ENCODE results near the gene RYR1. TPM values are rescaled to one million over a fixed set of nuclear protein-coding genes. Genes with fewer than 3 reads are reported as not detected.
"Not testable (repeated sequence)": the region's sequence is repeated elsewhere in the genome, so short reads cannot be mapped to it uniquely, and the experiment has no call there.

Gene RYR1
- total RNA-seq, 1 experiment from 2014 or later = not detected

DNA sequence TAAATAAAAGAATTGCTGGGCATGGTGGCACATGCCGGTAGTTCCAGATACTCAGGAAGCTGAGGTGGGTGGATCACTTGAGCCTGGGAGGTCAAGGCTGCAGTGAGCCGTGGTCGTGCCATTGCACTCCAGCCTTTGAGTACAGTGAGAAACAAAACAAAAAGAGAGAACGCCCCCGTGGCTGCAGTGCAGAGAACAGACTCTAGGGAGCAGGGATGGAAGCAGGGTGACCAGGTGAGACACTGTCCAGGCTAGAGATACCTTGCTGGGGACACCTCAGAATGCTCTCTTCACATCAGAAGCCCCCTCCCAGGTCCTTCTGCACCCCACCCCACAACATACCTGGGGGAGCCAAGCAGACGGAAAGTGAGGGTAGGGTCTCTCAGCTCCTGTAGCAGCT lies 159.4 kb downstream of the RYR1 start:
- no peaks in the 10 kb centered on the region for H3K9me3 ChIP-seq (replicated peaks)
- DNase-seq (ENCODE audit: low read depth in 1 of 2, low spot score in 2 of 2) = no peak
- 0 out of 2 replicates have a peak, but pooled peaks cover 4% of the 10 kb centered on the region for H3K27me3 ChIP-seq (replicated peaks)
- H3K4me1 ChIP-seq (replicated peaks) = no peaks in the 10 kb centered on the region; the same call in 1 of the 2 replicates
- no peak overlapping the region for H3K27ac ChIP-seq
- no peaks in the 10 kb centered on the region for H3K36me3 ChIP-seq
- H3K4me3 ChIP-seq = no peak overlapping the region

DNA sequence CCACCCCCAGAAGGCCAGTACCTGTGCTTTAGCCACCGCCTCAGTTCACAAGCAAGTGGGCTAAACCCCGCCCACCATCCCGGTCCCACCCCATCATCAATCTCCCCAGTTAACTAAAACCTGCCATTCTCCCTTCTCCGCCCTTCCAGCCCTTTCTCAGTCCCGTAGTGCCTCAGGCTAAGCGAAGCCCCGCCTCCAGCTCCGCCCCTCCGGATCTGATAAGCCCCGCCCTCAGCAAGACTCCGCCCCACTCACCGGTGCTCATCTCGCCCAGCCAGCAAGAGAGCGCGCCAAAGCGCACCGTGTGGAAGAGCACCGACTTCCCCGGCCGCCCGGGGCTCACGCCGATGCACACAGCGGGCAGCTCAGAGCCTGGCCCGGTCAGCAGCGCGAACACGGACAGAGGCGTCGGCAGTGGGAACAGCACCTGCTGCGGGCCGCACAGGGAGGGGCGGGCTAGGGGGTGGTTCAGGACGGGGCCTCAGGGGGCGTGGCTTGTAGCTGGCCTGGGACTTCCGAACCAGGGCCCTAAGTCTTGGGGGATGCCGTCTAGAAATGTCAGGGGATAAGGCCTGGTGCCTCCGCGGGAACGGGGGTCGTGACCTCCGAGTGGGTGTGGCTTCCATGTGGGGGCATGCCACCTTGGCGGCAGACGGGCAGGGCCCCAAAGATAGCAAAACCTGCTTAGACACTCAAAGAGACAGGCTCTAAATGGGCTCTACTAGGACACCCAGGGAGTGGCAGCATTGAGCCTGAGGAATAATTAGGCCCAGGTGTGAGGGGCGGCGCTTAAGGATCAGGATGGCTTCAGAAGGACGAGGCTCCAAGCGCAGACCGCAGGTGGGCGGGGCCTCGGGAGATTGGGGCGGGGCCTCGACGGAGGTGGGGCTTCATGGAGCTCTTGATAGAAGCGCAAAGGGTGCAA lies 162.8 kb downstream of the RYR1 start:
- no peak for DNase-seq (ENCODE audit: low read depth in 1 of 2, low spot score in 2 of 2)
- no peaks in the 10 kb centered on the region; the same call in 1 of the 2 replicates for H3K4me1 ChIP-seq (replicated peaks)
- no peaks in the 10 kb centered on the region for H3K9me3 ChIP-seq (replicated peaks)
- H3K27ac ChIP-seq = no peak overlapping the region
- no peaks in the 10 kb centered on the region for H3K27me3 ChIP-seq (replicated peaks)
- H3K4me3 ChIP-seq = no peak overlapping the region
- no peaks in the 10 kb centered on the region for H3K36me3 ChIP-seq

DNA sequence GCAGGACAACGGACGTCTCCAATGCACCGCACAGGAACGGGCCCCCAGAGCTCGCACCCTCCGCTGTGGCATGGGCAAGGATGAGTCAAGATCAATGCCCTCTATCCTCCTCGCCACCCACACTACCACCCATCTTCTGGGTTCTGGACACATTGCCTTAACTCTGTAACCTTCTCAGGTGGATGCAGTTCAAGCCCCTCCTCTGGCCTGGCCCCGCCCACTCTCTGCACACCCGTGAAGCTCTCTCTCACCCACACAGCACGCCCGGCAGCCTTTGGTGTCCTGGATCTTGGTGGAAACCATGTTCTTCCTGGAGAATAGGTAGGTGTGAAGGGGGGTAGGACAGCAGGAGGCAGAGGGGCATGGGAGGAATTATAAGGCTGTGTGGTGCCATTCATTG lies 163.6 kb downstream of the RYR1 start:
- Histone ChIP-seq H3K4me1 (replicated peaks) (no peaks in the 10 kb centered on the region; the same call in 1 of the 2 replicates), H3K27me3 (replicated peaks) (no peaks in the 10 kb centered on the region), H3K4me3 (no peak overlapping the region), H3K27ac (no peak overlapping the region), H3K36me3 (no peaks in the 10 kb centered on the region), H3K9me3 (replicated peaks) (no peaks in the 10 kb centered on the region)
- DNase-seq (ENCODE audit: low read depth in 1 of 2, low spot score in 2 of 2) = no peak

DNA sequence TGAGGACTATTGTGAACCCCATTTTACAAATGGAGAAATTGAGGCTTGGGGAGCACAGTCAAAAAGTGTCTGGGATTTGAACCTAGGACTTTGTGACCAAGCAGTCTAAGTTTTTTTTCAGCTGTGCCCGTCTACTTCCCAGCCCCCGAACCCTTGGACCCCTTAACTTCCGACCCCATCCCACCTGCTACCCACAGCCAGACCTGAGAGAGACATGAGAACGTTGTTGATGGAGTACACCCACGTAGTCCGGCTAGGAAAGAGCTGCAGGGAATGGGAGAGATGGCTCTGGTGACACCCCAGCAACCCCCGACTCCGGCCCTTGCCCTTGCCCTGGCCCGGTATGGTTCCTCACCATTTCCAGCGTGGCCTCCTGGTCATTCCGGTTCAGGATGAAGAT lies 166.2 kb downstream of the RYR1 start:
- Histone ChIP-seq H3K4me1 (replicated peaks) (no peaks in the 10 kb centered on the region; the same call in 1 of the 2 replicates), H3K27ac (no peak overlapping the region), H3K9me3 (replicated peaks) (no peaks in the 10 kb centered on the region), H3K4me3 (no peak overlapping the region), H3K27me3 (replicated peaks) (no peaks in the 10 kb centered on the region), H3K36me3 (no peaks in the 10 kb centered on the region)
- DNase-seq (ENCODE audit: low read depth in 1 of 2, low spot score in 2 of 2) = no peak

DNA sequence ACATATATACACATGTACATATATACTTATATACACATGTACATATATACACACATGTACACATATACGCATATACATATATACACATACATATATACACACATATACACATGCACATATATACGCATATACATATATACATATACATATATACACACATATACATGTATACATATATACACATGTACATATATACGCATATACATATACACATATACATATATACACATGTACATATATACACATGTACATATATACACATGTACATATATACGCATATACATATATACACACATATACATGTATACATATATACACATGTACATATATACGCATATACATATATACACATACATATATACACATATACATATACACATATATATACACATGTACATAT lies 169.4 kb downstream of the RYR1 start:
- not testable (repeated sequence) for H3K36me3 ChIP-seq; H3K4me3 ChIP-seq; DNase-seq (ENCODE audit: low read depth in 1 of 2, low spot score in 2 of 2)

DNA sequence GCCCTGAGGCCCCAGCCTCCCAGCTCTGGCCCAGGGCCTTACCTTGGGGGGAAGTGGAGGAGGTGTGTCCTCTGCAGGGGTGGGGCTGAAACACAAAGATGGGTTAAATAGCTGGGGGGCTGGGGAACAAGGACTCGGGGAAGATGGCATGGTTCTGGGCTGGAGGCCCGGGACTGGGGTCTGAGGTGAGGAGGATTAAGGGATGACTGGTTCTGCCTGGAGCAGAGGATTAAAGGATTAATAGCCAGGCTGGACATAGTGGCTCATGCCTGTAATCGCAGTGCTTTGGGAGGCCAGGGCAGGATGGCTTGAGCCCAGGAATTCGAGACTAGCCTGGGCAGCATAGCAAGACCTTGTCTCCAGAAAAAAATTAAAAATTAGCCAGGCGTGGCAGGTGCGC lies 172.6 kb downstream of the RYR1 start:
- no peaks in the 10 kb centered on the region for H3K4me1 ChIP-seq (replicated peaks)
- no peak overlapping the region for H3K4me3 ChIP-seq
- H3K27me3 ChIP-seq (replicated peaks) = no peaks in the 10 kb centered on the region
- H3K27ac ChIP-seq = no peak overlapping the region
- no peak for DNase-seq (ENCODE audit: low read depth in 1 of 2, low spot score in 2 of 2)
- H3K9me3 ChIP-seq (replicated peaks) = no peaks in the 10 kb centered on the region
- H3K36me3 ChIP-seq = no peaks in the 10 kb centered on the region

More for the DNA sequence above, 169.4 kb downstream of the RYR1 start:
- H3K9me3 ChIP-seq (replicated peaks); H3K27me3 ChIP-seq (replicated peaks); H3K4me1 ChIP-seq (replicated peaks); H3K27ac ChIP-seq: not testable (repeated sequence)

DNA sequence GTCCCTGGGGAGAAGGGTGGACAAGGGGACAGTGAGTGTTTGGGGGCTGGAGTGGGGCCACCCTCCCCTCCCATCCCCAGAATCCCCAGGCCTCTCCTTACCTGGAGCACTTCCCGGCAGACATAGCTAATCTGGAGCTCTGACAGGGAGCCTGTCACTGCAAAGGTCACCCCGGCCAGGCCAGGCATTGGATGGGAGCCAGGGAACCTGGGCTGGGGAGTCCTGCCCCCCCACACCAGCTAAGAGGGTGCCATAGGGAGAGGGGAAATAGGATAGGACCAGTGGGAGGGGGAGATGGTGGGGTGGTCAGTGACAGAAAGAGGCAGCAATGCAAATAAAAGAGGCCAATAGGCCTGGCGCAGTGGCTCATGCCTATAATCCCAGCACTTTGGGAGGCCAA lies 180.8 kb downstream of the RYR1 start:
- Histone ChIP-seq H3K27ac (no peak overlapping the region), H3K4me3 (no peak overlapping the region), H3K36me3 (peaks cover 3% of the 10 kb centered on the region; the same call in 1 of the 2 replicates), H3K9me3 (replicated peaks) (no peaks in the 10 kb centered on the region), H3K27me3 (replicated peaks) (no peaks in the 10 kb centered on the region), H3K4me1 (replicated peaks) (peaks cover 7% of the 10 kb centered on the region)
- DNase-seq (ENCODE audit: low read depth in 1 of 2, low spot score in 2 of 2) = no peak

DNA sequence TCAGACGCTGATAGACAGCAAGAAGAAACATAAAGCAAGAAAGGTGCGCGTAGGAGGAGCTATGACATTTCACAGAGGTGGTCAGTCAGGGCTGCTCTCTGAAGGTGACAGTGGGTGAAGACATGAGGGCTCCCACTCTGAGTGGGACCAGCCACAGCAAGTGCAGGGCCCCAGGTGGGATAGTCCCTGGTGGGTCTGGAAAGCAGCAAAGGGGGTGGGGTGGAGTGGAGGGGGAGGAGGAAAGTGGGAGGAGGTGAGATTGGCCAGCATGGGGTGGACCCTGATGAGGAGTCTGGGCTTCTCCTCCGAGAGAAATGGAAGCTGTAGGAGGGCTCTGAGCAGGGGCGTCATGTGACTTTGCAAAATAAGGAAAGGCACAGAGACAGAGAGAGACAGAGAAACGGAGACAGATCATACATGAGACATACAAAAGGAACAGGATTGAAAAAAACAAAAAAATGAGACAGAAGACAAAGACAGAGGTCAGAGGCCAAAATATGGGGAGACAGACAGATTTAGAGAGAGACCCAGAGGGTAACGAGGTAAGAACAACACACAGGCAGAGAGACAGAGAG lies 181.6 kb downstream of the RYR1 start:
- DNase-seq (ENCODE audit: low read depth in 1 of 2, low spot score in 2 of 2) = no peak
- H3K4me1 ChIP-seq (replicated peaks) = peaks cover 12% of the 10 kb centered on the region
- H3K36me3 ChIP-seq = peaks cover 3% of the 10 kb centered on the region; the same call in 1 of the 2 replicates
- no peaks in the 10 kb centered on the region for H3K9me3 ChIP-seq (replicated peaks)
- H3K27me3 ChIP-seq (replicated peaks) = no peaks in the 10 kb centered on the region
- H3K27ac ChIP-seq = no peak overlapping the region
- H3K4me3 ChIP-seq = no peak overlapping the region

DNA sequence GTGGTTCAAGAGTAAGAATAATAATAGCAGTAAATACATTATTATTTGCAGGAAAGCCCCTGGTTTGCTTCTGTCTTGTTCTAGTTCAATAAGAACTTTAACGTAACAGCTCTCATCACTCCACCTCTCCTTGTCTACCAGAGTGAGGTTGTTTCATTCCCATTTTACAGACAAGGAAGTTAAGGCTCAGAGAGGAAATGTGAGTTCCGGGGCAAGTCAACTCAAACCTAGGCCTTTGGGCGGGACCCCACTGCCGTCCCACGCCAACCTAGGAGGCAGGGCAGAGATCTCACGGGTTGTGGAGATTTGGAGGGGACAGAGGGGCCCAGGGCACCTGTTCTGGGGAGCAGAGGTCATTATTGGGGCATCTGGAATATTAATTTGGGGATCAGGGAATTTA lies 182.8 kb downstream of the RYR1 start:
- no peaks in the 10 kb centered on the region for H3K27me3 ChIP-seq (replicated peaks)
- H3K9me3 ChIP-seq (replicated peaks) = no peaks in the 10 kb centered on the region
- H3K27ac ChIP-seq = no peak overlapping the region
- H3K36me3 ChIP-seq = peaks cover 14% of the 10 kb centered on the region
- H3K4me3 ChIP-seq = no peak overlapping the region
- no peak for DNase-seq (ENCODE audit: low read depth in 1 of 2, low spot score in 2 of 2)
- peaks cover 14% of the 10 kb centered on the region for H3K4me1 ChIP-seq (replicated peaks)

DNA sequence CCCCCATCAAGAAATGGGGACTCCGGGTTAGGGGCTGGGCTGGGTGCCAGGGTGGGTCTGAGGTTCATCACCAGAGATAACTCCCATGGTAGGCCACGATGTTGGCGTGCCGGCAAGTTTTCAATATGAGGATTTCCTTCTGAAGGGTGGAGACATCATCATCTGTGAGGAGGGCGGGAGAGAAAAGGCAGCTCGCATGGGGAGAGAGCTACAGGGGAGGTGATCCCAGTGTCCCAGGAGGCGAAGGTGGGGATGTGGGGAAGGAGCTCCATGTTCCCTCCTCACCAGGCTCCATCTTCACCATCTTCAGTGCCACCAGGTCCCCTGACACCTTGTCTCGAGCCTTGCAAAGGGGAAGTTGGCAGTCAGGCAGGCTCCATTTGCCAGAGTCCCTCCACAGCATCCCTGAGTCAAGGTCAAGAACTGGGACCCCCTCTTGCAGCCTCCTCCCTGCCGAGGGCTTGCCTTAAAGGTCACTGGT lies 183.8 kb downstream of the RYR1 start:
- Histone ChIP-seq H3K27me3 (replicated peaks) (no peaks in the 10 kb centered on the region), H3K9me3 (replicated peaks) (no peaks in the 10 kb centered on the region), H3K27ac (no peak overlapping the region), H3K36me3 (peaks cover 24% of the 10 kb centered on the region), H3K4me1 (replicated peaks) (peaks cover 14% of the 10 kb centered on the region), H3K4me3 (no peak overlapping the region)
- DNase-seq (ENCODE audit: low read depth in 1 of 2, low spot score in 2 of 2) = no peak

DNA sequence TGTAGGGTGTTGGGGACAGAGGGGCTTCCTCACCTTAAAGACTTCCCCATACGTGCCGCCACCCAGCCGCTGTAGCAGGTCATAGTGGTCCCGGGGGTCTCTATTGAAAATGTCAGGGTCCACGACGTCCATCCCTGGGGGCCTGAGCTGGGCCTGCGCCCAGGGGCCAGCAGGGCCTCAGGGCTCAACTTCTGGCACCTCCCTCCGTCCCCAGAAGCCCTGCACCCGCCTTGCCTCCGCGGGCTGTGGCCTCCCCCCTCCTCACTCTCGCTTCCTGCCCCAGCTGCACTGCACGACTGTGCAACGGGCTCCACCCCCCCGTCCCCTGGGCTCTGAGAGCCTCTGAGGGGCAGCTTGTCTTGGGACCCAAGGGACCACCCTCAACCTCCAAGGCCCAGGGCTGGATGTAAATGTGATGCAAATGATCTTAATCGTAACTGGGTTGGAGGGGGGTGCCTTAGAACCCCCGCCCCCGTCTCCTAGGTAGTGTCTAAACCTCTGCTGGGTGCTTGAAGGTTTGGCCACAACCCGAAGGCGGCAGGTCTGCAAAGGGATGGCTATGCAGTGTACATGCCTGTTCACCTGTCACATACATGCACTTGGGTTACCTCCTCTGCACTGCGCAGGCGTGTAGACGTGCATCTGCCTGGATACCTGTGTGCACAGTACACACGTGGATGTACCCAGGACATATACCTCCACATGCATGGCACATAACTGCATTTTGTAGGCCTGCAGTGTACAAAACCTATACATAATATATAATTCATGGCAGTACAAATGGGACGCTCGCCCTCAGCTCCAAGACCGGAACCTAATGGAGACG lies 184.5 kb downstream of the RYR1 start, which contains the start of gene MAP4K1:
Gene MAP4K1 (minus strand): TSS at position 190 of the 826 bp plus-strand sequence. CDS start 58 bp downstream, at position 132.
- DNase-seq (ENCODE audit: low read depth in 1 of 2, low spot score in 2 of 2) = no peak
- H3K27me3 ChIP-seq (replicated peaks) = no peaks in the 10 kb centered on the region
- H3K27ac ChIP-seq = no peak within 1 kb of the TSS
- H3K4me1 ChIP-seq (replicated peaks) = peaks cover 14% of the 10 kb centered on the region
- H3K9me3 ChIP-seq (replicated peaks) = no peaks in the 10 kb centered on the region
- H3K36me3 ChIP-seq = peaks cover 28% of the 10 kb centered on the region
- H3K4me3 ChIP-seq = peak within 1 kb of the TSS; percentile 66

DNA sequence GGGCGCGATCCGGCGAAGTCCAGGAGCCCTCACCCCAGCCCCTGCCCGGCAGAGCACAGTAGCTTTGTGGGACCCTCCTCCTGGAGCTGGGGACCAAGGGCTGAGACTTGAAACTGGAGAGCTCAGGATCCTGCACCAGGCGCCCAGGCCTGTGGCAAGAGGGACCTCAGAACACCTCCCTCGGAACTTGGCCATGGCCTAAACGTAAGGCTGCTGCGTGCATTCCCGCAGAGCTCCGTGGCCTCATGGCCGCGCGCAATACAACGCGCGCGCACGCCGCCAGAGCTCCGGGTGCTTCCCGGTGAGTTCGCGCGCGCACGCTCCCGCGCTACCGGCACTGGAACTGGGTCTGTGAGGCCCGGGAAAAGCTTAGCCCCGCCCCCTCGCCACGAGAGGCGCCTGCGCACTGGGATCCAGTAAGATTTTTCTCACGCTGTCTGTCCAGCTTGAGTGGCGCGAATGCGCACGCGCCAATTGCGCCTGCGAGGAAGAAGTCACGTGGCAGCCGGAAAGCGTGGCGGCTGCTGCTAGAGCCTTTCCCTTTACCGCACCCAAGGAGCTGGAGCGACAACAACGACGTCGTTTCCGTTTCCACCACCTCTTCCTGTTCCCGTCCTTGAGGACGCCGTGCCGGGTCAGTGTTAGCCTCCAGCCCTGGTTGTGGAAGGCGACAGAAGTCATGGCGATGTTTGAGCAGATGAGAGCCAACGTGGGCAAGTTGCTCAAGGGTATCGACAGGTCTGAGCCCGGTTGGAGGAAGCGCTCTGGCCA lies 185.3 kb downstream of the RYR1 start, which contains the start of gene EIF3K:
Gene EIF3K (plus strand): TSS at position 599 of the 771 bp plus-strand sequence. CDS start 81 bp downstream, at position 680.
- H3K27ac ChIP-seq = peak within 1 kb of the TSS; percentile 54
- peaks cover 33% of the 10 kb centered on the region for H3K36me3 ChIP-seq
- peaks cover 14% of the 10 kb centered on the region for H3K4me1 ChIP-seq (replicated peaks)
- H3K4me3 ChIP-seq = peak within 1 kb of the TSS; percentile 66
- H3K9me3 ChIP-seq (replicated peaks) = no peaks in the 10 kb centered on the region
- no peaks in the 10 kb centered on the region for H3K27me3 ChIP-seq (replicated peaks)
- peak; percentile 98 for DNase-seq (ENCODE audit: low read depth in 1 of 2, low spot score in 2 of 2)
